ENCODE results near the gene HLA-DQB2.

- TF ChIP-seq CTCF (IDR thresholded peaks at IDR 0.05) (no peak), POLR2A (IDR thresholded peaks at IDR 0.05) (no peak)
Measured at GRCh38 chr6:32718879-32719278, 44.5 kb downstream of the HLA-DQB2 start.
